Measurements from ENCODE around the gene THYN1. TPM values are rescaled to one million over a fixed set of nuclear protein-coding genes. Genes with fewer than 3 reads are reported as not detected.

The THYN1 gene
- total and polyA plus RNA-seq, 2 of the 13 experiments (the other 11 are each of a cell fraction or from before 2014, with no cell fraction given): 36.1 to 87.6 TPM

DNA sequence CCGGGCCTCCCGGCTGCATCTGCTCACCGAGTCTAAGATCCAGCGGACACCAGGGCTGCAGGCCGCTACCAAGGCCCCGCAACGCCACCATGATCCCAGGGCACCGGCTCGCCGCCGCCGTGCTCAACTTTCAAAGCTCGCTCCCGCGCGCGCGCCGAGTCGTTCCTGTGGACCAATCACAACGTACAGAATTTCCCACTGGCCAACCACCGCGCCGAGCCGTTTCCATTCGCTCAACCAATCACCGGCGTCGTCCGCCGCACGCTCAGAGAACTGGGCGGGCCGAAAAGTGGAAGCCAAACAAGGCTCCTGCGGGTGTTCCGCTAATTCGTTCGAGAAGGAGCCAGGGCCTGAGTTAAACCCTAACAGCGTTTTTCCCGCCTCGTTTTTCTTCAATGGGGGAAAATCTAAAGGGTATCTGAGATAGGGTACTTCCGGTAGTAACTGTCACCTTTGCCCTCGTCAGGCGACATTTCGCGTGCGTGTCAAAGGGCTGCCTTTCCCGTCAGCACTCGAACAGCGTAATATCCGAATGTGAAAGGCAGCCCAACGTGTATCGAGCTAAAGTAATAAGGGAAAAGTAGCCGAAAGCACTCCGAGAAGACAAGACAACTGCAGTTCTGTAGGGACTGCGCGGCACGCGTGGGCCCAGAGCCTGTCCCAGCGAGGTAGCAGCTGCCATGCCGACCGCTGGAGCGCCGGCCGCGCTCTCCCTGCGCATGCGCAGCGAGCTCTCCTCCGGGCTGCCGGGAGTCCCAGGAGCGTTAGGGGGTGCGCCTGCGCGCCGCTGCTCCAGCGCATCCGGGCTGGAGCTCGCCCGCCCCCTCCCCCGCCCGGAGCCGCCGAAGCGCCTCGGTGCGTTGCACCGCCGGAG is 29.1 kb downstream of the THYN1 start, which contains the start of the genes NCAPD3 and VPS26B (continued):
- no peak for TF ChIP-seq AKAP8 (CRISPR knock-in tag; IDR thresholded peaks at IDR 0.05)
- no peak for TF ChIP-seq FIP1L1 (IDR thresholded peaks at IDR 0.05; ENCODE audit: borderline replicate concordance, insufficient read depth, low read depth, low read length)
- TF ChIP-seq SNAPC2 (CRISPR knock-in tag; IDR thresholded peaks at IDR 0.05): no peak; the same call in 1 of the 2 replicates
- TF ChIP-seq ZBTB7B (CRISPR knock-in tag; IDR thresholded peaks at IDR 0.05): peak; percentile 33; the same call in 1 of the 2 replicates
- TF ChIP-seq NFYC (CRISPR knock-in tag; IDR thresholded peaks at IDR 0.05): peak; percentile 95
- TF ChIP-seq ZNF776 (CRISPR knock-in tag; IDR thresholded peaks at IDR 0.05): peak; percentile 72; the same call in 1 of the 2 replicates
- peak; percentile 87; the same call in 1 of the 2 replicates for TF ChIP-seq ZNF598 (CRISPR knock-in tag; IDR thresholded peaks at IDR 0.05; ENCODE audit: borderline replicate concordance)
- peak; percentile 49; the same call in 1 of the 2 replicates for TF ChIP-seq ZFP37 (CRISPR knock-in tag; IDR thresholded peaks at IDR 0.05; ENCODE audit: borderline replicate concordance)
- TF ChIP-seq, protein P1, sequence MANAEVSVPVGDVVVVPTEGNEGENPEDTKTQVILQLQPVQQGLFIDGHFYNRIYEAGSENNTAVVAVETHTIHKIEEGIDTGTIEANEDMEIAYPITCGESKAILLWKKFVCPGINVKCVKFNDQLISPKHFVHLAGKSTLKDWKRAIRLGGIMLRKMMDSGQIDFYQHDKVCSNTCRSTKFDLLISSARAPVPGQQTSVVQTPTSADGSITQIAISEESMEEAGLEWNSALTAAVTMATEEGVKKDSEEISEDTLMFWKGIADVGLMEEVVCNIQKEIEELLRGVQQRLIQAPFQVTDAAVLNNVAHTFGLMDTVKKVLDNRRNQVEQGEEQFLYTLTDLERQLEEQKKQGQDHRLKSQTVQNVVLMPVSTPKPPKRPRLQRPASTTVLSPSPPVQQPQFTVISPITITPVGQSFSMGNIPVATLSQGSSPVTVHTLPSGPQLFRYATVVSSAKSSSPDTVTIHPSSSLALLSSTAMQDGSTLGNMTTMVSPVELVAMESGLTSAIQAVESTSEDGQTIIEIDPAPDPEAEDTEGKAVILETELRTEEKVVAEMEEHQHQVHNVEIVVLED (CRISPR knock-in tag; IDR thresholded peaks at IDR 0.05; ENCODE audit: borderline replicate concordance): peak; percentile 89
- no peak for TF ChIP-seq ZNF773 (CRISPR knock-in tag; IDR thresholded peaks at IDR 0.05; ENCODE audit: borderline replicate concordance)
- TF ChIP-seq, protein P2, sequence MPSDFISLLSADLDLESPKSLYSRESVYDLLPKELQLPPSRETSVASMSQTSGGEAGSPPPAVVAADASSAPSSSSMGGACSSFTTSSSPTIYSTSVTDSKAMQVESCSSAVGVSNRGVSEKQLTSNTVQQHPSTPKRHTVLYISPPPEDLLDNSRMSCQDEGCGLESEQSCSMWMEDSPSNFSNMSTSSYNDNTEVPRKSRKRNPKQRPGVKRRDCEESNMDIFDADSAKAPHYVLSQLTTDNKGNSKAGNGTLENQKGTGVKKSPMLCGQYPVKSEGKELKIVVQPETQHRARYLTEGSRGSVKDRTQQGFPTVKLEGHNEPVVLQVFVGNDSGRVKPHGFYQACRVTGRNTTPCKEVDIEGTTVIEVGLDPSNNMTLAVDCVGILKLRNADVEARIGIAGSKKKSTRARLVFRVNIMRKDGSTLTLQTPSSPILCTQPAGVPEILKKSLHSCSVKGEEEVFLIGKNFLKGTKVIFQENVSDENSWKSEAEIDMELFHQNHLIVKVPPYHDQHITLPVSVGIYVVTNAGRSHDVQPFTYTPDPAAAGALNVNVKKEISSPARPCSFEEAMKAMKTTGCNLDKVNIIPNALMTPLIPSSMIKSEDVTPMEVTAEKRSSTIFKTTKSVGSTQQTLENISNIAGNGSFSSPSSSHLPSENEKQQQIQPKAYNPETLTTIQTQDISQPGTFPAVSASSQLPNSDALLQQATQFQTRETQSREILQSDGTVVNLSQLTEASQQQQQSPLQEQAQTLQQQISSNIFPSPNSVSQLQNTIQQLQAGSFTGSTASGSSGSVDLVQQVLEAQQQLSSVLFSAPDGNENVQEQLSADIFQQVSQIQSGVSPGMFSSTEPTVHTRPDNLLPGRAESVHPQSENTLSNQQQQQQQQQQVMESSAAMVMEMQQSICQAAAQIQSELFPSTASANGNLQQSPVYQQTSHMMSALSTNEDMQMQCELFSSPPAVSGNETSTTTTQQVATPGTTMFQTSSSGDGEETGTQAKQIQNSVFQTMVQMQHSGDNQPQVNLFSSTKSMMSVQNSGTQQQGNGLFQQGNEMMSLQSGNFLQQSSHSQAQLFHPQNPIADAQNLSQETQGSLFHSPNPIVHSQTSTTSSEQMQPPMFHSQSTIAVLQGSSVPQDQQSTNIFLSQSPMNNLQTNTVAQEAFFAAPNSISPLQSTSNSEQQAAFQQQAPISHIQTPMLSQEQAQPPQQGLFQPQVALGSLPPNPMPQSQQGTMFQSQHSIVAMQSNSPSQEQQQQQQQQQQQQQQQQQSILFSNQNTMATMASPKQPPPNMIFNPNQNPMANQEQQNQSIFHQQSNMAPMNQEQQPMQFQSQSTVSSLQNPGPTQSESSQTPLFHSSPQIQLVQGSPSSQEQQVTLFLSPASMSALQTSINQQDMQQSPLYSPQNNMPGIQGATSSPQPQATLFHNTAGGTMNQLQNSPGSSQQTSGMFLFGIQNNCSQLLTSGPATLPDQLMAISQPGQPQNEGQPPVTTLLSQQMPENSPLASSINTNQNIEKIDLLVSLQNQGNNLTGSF (CRISPR knock-in tag; IDR thresholded peaks at IDR 0.05): 0 out of 2 replicates have a peak, but pooled peaks have one; percentile 16
- TF ChIP-seq ZNF557 (CRISPR knock-in tag; IDR thresholded peaks at IDR 0.05): 0 out of 2 replicates have a peak, but pooled peaks have one; percentile 71
- no peak for TF ChIP-seq RELA (CRISPR knock-in tag; IDR thresholded peaks at IDR 0.05)
- TF ChIP-seq, protein P3, sequence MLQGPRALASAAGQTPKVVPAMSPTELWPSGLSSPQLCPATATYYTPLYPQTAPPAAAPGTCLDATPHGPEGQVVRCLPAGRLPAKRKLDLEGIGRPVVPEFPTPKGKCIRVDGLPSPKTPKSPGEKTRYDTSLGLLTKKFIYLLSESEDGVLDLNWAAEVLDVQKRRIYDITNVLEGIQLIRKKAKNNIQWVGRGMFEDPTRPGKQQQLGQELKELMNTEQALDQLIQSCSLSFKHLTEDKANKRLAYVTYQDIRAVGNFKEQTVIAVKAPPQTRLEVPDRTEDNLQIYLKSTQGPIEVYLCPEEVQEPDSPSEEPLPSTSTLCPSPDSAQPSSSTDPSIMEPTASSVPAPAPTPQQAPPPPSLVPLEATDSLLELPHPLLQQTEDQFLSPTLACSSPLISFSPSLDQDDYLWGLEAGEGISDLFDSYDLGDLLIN (CRISPR knock-in tag; IDR thresholded peaks at IDR 0.05; ENCODE audit: borderline replicate concordance): peak; percentile 81; the same call in 1 of the 2 replicates
- peak; percentile 86; the same call in 1 of the 2 replicates for TF ChIP-seq EED (CRISPR knock-in tag; IDR thresholded peaks at IDR 0.05)
- peak; percentile 44; the same call in 1 of the 2 replicates for TF ChIP-seq ZNF274 (CRISPR knock-in tag; IDR thresholded peaks at IDR 0.05)
- TF ChIP-seq, protein P4, sequence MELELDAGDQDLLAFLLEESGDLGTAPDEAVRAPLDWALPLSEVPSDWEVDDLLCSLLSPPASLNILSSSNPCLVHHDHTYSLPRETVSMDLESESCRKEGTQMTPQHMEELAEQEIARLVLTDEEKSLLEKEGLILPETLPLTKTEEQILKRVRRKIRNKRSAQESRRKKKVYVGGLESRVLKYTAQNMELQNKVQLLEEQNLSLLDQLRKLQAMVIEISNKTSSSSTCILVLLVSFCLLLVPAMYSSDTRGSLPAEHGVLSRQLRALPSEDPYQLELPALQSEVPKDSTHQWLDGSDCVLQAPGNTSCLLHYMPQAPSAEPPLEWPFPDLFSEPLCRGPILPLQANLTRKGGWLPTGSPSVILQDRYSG (CRISPR knock-in tag; IDR thresholded peaks at IDR 0.05): peak; percentile 40; the same call in 1 of the 2 replicates
- TF ChIP-seq ZNF777 (CRISPR knock-in tag; IDR thresholded peaks at IDR 0.05): no peak
- peak; percentile 67 for TF ChIP-seq YY1 (IDR thresholded peaks at IDR 0.05; ENCODE audit: insufficient read depth, insufficient replicate concordance, low read depth, low read length)
- TF ChIP-seq TRIM24 (CRISPR knock-in tag; IDR thresholded peaks at IDR 0.05): no peak
